Measurements from ENCODE around the gene VPREB3.
A peak's percentile ranks its signal among the peaks of the same experiment; 100 is the strongest.

VPREB3 gene

GRCh38 chr22:23787600-23787896 is 33.3 kb upstream of the VPREB3 start:
- ATAC-seq (peak; percentile 15), DNase-seq (no peak)
- H3K9me3 Mint-ChIP-seq = no peaks in the 10 kb centered on the region
- peaks cover 2% of the 10 kb centered on the region for H3K36me3 Mint-ChIP-seq (ENCODE audit: low read depth)
- peak overlapping the region; percentile 88 for H3K27ac Mint-ChIP-seq
- H3K4me3 Mint-ChIP-seq = peak overlapping the region; percentile 92
- H3K4me1 Mint-ChIP-seq = peaks cover 41% of the 10 kb centered on the region
- H3K27me3 Mint-ChIP-seq = no peaks in the 10 kb centered on the region

GRCh38 chr22:23786752-23787599 is 32.8 kb upstream of the VPREB3 start, which contains the start of gene SMARCB1:
TSS of gene SMARCB1 (plus strand) at chr22:23786966. CDS start at chr22:23787170, 204 bp downstream.
- peak within 1 kb of the TSS; percentile 92 for H3K4me3 Mint-ChIP-seq
- peak within 1 kb of the TSS; percentile 92 for H3K27ac Mint-ChIP-seq
- H3K27me3 Mint-ChIP-seq = no peaks in the 10 kb centered on the region
- H3K9me3 Mint-ChIP-seq = no peaks in the 10 kb centered on the region
- DNase-seq (peak; percentile 91), ATAC-seq (peak; percentile 81)
- H3K36me3 Mint-ChIP-seq (ENCODE audit: low read depth) = peaks cover 2% of the 10 kb centered on the region
- peaks cover 41% of the 10 kb centered on the region for H3K4me1 Mint-ChIP-seq

- peak overlapping the region; percentile 92 for H3K4me3 Mint-ChIP-seq
- peaks cover 38% of the 10 kb centered on the region for H3K4me1 Mint-ChIP-seq
- H3K27ac Mint-ChIP-seq = peak overlapping the region; percentile 92
- DNase-seq = peak; percentile 19
- no peaks in the 10 kb centered on the region for H3K27me3 Mint-ChIP-seq
- ATAC-seq = peak; percentile 7
- H3K9me3 Mint-ChIP-seq = no peaks in the 10 kb centered on the region
- H3K36me3 Mint-ChIP-seq (ENCODE audit: low read depth) = peaks cover 2% of the 10 kb centered on the region
These were observed 32.1 kb upstream of the VPREB3 start for GRCh38 chr22:23786261-23786710.

- DNase-seq (no peak), ATAC-seq (no peak)
- Mint-ChIP-seq H3K27ac (no peak overlapping the region), H3K4me3 (no peak overlapping the region), H3K4me1 (peaks cover 31% of the 10 kb centered on the region), H3K36me3 (ENCODE audit: low read depth) (no peaks in the 10 kb centered on the region), H3K9me3 (no peaks in the 10 kb centered on the region), H3K27me3 (no peaks in the 10 kb centered on the region)
These were observed 30.0 kb upstream of the VPREB3 start for GRCh38 chr22:23784215-23784732.

- Mint-ChIP-seq H3K27ac (no peak overlapping the region), H3K9me3 (no peaks in the 10 kb centered on the region), H3K4me3 (no peak overlapping the region), H3K36me3 (ENCODE audit: low read depth) (no peaks in the 10 kb centered on the region), H3K27me3 (no peaks in the 10 kb centered on the region), H3K4me1 (peaks cover 25% of the 10 kb centered on the region)
- no peak for DNase-seq
- no peak for ATAC-seq
These were observed 29.3 kb upstream of the VPREB3 start for GRCh38 chr22:23783265-23784150.

- no peak overlapping the region for H3K27ac Mint-ChIP-seq
- no peak overlapping the region for H3K4me3 Mint-ChIP-seq
- DNase-seq (no peak), ATAC-seq (no peak)
- no peaks in the 10 kb centered on the region for H3K9me3 Mint-ChIP-seq
- H3K36me3 Mint-ChIP-seq (ENCODE audit: low read depth) = no peaks in the 10 kb centered on the region
- H3K4me1 Mint-ChIP-seq = peaks cover 18% of the 10 kb centered on the region
- H3K27me3 Mint-ChIP-seq = no peaks in the 10 kb centered on the region
These were observed 28.5 kb upstream of the VPREB3 start for GRCh38 chr22:23782703-23783102.

GRCh38 chr22:23782252-23782651 is 28.0 kb upstream of the VPREB3 start:
- Mint-ChIP-seq H3K27ac (no peak overlapping the region), H3K36me3 (ENCODE audit: low read depth) (no peaks in the 10 kb centered on the region), H3K9me3 (no peaks in the 10 kb centered on the region), H3K27me3 (no peaks in the 10 kb centered on the region), H3K4me1 (peaks cover 14% of the 10 kb centered on the region), H3K4me3 (no peak overlapping the region)
- ATAC-seq (no peak), DNase-seq (no peak)

GRCh38 chr22:23781511-23782183 is 27.4 kb upstream of the VPREB3 start:
- H3K4me3 Mint-ChIP-seq = no peak overlapping the region
- H3K36me3 Mint-ChIP-seq (ENCODE audit: low read depth) = no peaks in the 10 kb centered on the region
- H3K27me3 Mint-ChIP-seq = no peaks in the 10 kb centered on the region
- no peak for ATAC-seq
- peaks cover 14% of the 10 kb centered on the region for H3K4me1 Mint-ChIP-seq
- no peak for DNase-seq
- H3K9me3 Mint-ChIP-seq = no peaks in the 10 kb centered on the region
- H3K27ac Mint-ChIP-seq = no peak overlapping the region

GRCh38 chr22:23781065-23781464 is 26.8 kb upstream of the VPREB3 start:
- Mint-ChIP-seq H3K27ac (no peak overlapping the region), H3K9me3 (no peaks in the 10 kb centered on the region), H3K4me1 (peaks cover 8% of the 10 kb centered on the region), H3K4me3 (no peak overlapping the region), H3K36me3 (ENCODE audit: low read depth) (no peaks in the 10 kb centered on the region), H3K27me3 (no peaks in the 10 kb centered on the region)
- DNase-seq (no peak), ATAC-seq (no peak)

- H3K4me3 Mint-ChIP-seq = no peak overlapping the region
- H3K27ac Mint-ChIP-seq = no peak overlapping the region
- no peaks in the 10 kb centered on the region for H3K27me3 Mint-ChIP-seq
- peaks cover 8% of the 10 kb centered on the region for H3K4me1 Mint-ChIP-seq
- no peaks in the 10 kb centered on the region for H3K36me3 Mint-ChIP-seq (ENCODE audit: low read depth)
- ATAC-seq (no peak), DNase-seq (no peak)
- H3K9me3 Mint-ChIP-seq = no peaks in the 10 kb centered on the region
These were observed 26.0 kb upstream of the VPREB3 start for GRCh38 chr22:23780146-23780748.

GRCh38 chr22:23779731-23780130 is 25.5 kb upstream of the VPREB3 start:
- H3K27me3 Mint-ChIP-seq = no peaks in the 10 kb centered on the region
- H3K9me3 Mint-ChIP-seq = no peaks in the 10 kb centered on the region
- no peaks in the 10 kb centered on the region for H3K36me3 Mint-ChIP-seq (ENCODE audit: low read depth)
- no peak overlapping the region for H3K4me3 Mint-ChIP-seq
- no peak overlapping the region for H3K27ac Mint-ChIP-seq
- H3K4me1 Mint-ChIP-seq = peaks cover 7% of the 10 kb centered on the region
- no peak for DNase-seq
- no peak for ATAC-seq

- ATAC-seq (no peak), DNase-seq (no peak)
- no peak overlapping the region for H3K4me3 Mint-ChIP-seq
- no peaks in the 10 kb centered on the region for H3K36me3 Mint-ChIP-seq (ENCODE audit: low read depth)
- no peak overlapping the region for H3K27ac Mint-ChIP-seq
- no peaks in the 10 kb centered on the region for H3K27me3 Mint-ChIP-seq
- peaks cover under 1% of the 10 kb centered on the region for H3K4me1 Mint-ChIP-seq
- H3K9me3 Mint-ChIP-seq = no peaks in the 10 kb centered on the region
These were observed 24.9 kb upstream of the VPREB3 start for GRCh38 chr22:23779083-23779482.

- DNase-seq (no peak), ATAC-seq (no peak)
- Mint-ChIP-seq H3K27me3 (no peaks in the 10 kb centered on the region), H3K9me3 (no peaks in the 10 kb centered on the region), H3K36me3 (ENCODE audit: low read depth) (no peaks in the 10 kb centered on the region), H3K4me1 (peaks cover under 1% of the 10 kb centered on the region), H3K27ac (no peak overlapping the region), H3K4me3 (no peak overlapping the region)
These were observed 24.3 kb upstream of the VPREB3 start for GRCh38 chr22:23778577-23778900.
